ENCODE measurements around the gene OR8K3. TPM values are rescaled to one million over a fixed set of nuclear protein-coding genes. Genes with fewer than 3 reads are reported as not detected.

Gene OR8K3
- total and polyA plus RNA-seq, 2 of the 4 experiments (the other 2 are of a cell fraction) = not detected

GRCh38 chr11:56331861-56332491 is 17.0 kb downstream of the OR8K3 start:
- WGBS, 2 experiments (ENCODE audit: extremely low coverage in 2 of 2, insufficient read length in 1 of 2) = 72% methylated on average over 18 of the region's 34 CpGs; no CpG with 5 or more reads in 1 of the 2 experiments
- Histone ChIP-seq H3K14ac (replicated peaks; ENCODE audit: low read depth, low read length) (no peak overlapping the region), H3K18ac (ENCODE audit: low read depth, low read length) (no peak overlapping the region), H2AK5ac (ENCODE audit: low read depth, low read length) (no peak overlapping the region), H3K23ac (ENCODE audit: low read depth, low read length) (no peak overlapping the region), H2AK9ac (replicated peaks; ENCODE audit: low read depth, low read length, poor library complexity) (no peak overlapping the region), H3K27ac (ENCODE audit: insufficient read depth, low read length) (no peak overlapping the region), H2BK5ac (ENCODE audit: low read depth, low read length, poor library complexity, severe bottlenecking) (no peak overlapping the region), H3K4ac (ENCODE audit: low read depth, low read length) (no peak overlapping the region), H3K4me1 (ENCODE audit: control insufficient read depth, insufficient read depth, low read length) (no peaks in the 10 kb centered on the region), H3K9me3 (ENCODE audit: control insufficient read depth, insufficient read depth, low read length) (peaks cover 15% of the 10 kb centered on the region), H3K4me3 (ENCODE audit: insufficient read depth, low read depth, low read length) (no peak overlapping the region), H4K91ac (ENCODE audit: insufficient read depth, low read depth, low read length) (no peak overlapping the region), H3K4me2 (ENCODE audit: low read depth, low read length) (no peak overlapping the region), H3K9me1 (ENCODE audit: insufficient read depth, low read length) (no peaks in the 10 kb centered on the region), H2BK20ac (ENCODE audit: low read depth, low read length) (no peak overlapping the region), H2AFZ (replicated peaks; ENCODE audit: low read length, poor library complexity) (no peak overlapping the region), H2BK15ac (ENCODE audit: low read depth, low read length) (no peak overlapping the region), H2BK120ac (ENCODE audit: low read depth, low read length) (no peak overlapping the region), H3K27me3 (ENCODE audit: control insufficient read depth, insufficient read depth, low read length) (no peaks in the 10 kb centered on the region), H3K79me1 (ENCODE audit: low read depth in 1 of 2, low read length in 2 of 2) (no peaks in the 10 kb centered on the region), H4K5ac (ENCODE audit: low read depth, low read length) (no peak overlapping the region), H4K20me1 (ENCODE audit: insufficient read depth, low read length) (no peaks in the 10 kb centered on the region), H3K56ac (ENCODE audit: extremely low read depth, insufficient read depth, low read length) (no peak overlapping the region), H3K9ac (ENCODE audit: low read depth, low read length) (no peak overlapping the region), H4K8ac (ENCODE audit: low read depth in 2 of 2, low read length in 2 of 2) (no peak overlapping the region), H3K36me3 (ENCODE audit: control insufficient read depth, insufficient read depth, low read length) (no peaks in the 10 kb centered on the region)
- DNase-seq = no peak
- TF ChIP-seq MAZ (IDR thresholded peaks at IDR 0.05; ENCODE audit: borderline replicate concordance, low read depth, low read length) = no peak
- TF ChIP-seq MXI1 (IDR thresholded peaks at IDR 0.05; ENCODE audit: borderline replicate concordance, low read depth, low read length) = no peak
- no peak for TF ChIP-seq CTCF (conservative IDR thresholded peaks at IDR 0.05; ENCODE audit: low read depth, low read length)
- no peak for TF ChIP-seq FOS (IDR thresholded peaks at IDR 0.05; ENCODE audit: low read depth, low read length)
- no peak for TF ChIP-seq SMC3 (IDR thresholded peaks at IDR 0.05; ENCODE audit: low read depth, low read length)
- no peak for TF ChIP-seq ELK1 (IDR thresholded peaks at IDR 0.05; ENCODE audit: borderline replicate concordance, low read depth, low read length)
- TF ChIP-seq CEBPB (IDR thresholded peaks at IDR 0.05; ENCODE audit: low read depth, low read length) = no peak
- no peak for TF ChIP-seq RCOR1 (IDR thresholded peaks at IDR 0.05; ENCODE audit: insufficient replicate concordance, low read length)
- no peak for TF ChIP-seq USF2 (IDR thresholded peaks at IDR 0.05; ENCODE audit: low read depth, low read length)
- TF ChIP-seq RFX5 (IDR thresholded peaks at IDR 0.05; ENCODE audit: low read depth, low read length) = no peak
- no peak for TF ChIP-seq MAFK (IDR thresholded peaks at IDR 0.05; ENCODE audit: low read depth, low read length)
- no peak for TF ChIP-seq CHD1 (IDR thresholded peaks at IDR 0.05; ENCODE audit: low read depth, low read length)
- no peak for TF ChIP-seq RAD21 (IDR thresholded peaks at IDR 0.05; ENCODE audit: low read length)
- no peak for TF ChIP-seq NFE2L2 (IDR thresholded peaks at IDR 0.05; ENCODE audit: low read depth, low read length)
- TF ChIP-seq BHLHE40 (IDR thresholded peaks at IDR 0.05; ENCODE audit: low read depth, low read length) = no peak
- ChIA-PET CTCF (no interaction called here), POLR2A (ENCODE audit: unreplicated experiment) (no interaction called here)
- no TSS peak for BruUV-seq (replicated peaks)
- intact Hi-C loops (cut with micrococcal nuclease) (no loop called here), in situ Hi-C loops (cut with MboI; ENCODE audit: low sequenced_read_pairs) (no loop called here), dilution Hi-C loops (cut with HindIII; ENCODE audit: low sequenced_read_pairs, unreplicated experiment) (no loop called here)
- ATAC-seq (ENCODE audit: low read depth) = no peak
